ENCODE data around the gene TMEM42. TPM values are rescaled to one million over a fixed set of nuclear protein-coding genes. Genes with fewer than 3 reads are reported as not detected.
"Not testable (repeated sequence)": the region's sequence is repeated elsewhere in the genome, so short reads cannot be mapped to it uniquely, and the experiment has no call there.

TMEM42 gene
- total and polyA plus RNA-seq, 4 donors, result 12.0 to 24.6 (median 13.5) TPM

DNA sequence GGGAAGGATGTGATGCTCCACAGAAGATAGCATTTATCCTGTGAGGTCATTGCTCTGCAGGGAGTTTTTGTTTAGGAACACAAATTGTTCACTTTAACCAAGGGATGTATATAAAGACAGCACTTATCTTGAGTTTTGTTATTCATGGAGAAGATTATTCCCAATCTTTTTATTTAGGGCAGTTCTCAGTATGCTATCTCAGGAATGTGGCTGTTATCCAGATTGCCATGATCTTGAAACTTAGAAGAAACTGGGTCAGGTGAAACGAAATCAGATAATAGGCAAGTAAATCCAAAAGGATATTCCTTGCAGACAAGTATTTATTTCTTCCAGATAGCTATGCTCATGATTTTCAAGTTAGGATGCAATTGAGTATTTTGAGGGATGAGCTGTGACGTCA lies 19.3 kb upstream of the TMEM42 start:
- TF ChIP-seq, protein P1, sequence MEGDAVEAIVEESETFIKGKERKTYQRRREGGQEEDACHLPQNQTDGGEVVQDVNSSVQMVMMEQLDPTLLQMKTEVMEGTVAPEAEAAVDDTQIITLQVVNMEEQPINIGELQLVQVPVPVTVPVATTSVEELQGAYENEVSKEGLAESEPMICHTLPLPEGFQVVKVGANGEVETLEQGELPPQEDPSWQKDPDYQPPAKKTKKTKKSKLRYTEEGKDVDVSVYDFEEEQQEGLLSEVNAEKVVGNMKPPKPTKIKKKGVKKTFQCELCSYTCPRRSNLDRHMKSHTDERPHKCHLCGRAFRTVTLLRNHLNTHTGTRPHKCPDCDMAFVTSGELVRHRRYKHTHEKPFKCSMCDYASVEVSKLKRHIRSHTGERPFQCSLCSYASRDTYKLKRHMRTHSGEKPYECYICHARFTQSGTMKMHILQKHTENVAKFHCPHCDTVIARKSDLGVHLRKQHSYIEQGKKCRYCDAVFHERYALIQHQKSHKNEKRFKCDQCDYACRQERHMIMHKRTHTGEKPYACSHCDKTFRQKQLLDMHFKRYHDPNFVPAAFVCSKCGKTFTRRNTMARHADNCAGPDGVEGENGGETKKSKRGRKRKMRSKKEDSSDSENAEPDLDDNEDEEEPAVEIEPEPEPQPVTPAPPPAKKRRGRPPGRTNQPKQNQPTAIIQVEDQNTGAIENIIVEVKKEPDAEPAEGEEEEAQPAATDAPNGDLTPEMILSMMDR (IDR thresholded peaks at IDR 0.05; ENCODE audit: control extremely low read depth, extremely low read depth), result no peak
- no peak overlapping the region for H3K9ac ChIP-seq (ENCODE audit: insufficient read depth in 1 of 2, low read length in 2 of 2)
- H3K27ac ChIP-seq (ENCODE audit: low read depth in 1 of 2, low read length in 1 of 2), result no peak overlapping the region
- H3K27me3 ChIP-seq (ENCODE audit: control insufficient read depth in 3 of 3, insufficient read depth in 3 of 3, low read length in 2 of 3), result no peaks in the 10 kb centered on the region
- 82 to 92% methylated on average over 2 of the region's 2 CpGs for WGBS, 2 donors
- no peak overlapping the region for H3K4me3 ChIP-seq
- H3K9me3 ChIP-seq (ENCODE audit: control insufficient read depth in 4 of 4, insufficient read depth in 3 of 4, low read length in 3 of 4), result peaks cover 0 to 2% (median 0%) of the 10 kb centered on the region in 4 donors
- peaks cover 0 to 10% (median 0%) of the 10 kb centered on the region in 5 donors for H3K4me1 ChIP-seq (ENCODE audit: control insufficient read depth in 5 of 5, insufficient read depth in 5 of 5, low read length in 5 of 5)
- no peak for ATAC-seq (ENCODE audit: insufficient read depth, low FRiP score)
- no peak for DNase-seq
- H3K36me3 ChIP-seq (ENCODE audit: control insufficient read depth in 4 of 4, insufficient read depth in 4 of 4, low read length in 4 of 4), result peaks cover 0 to 10% (median 3%) of the 10 kb centered on the region in 4 donors

GRCh38 chr3:44845528-44846520 lies 15.9 kb upstream of the TMEM42 start:
- H3K27ac ChIP-seq (ENCODE audit: low read depth in 1 of 2, low read length in 1 of 2), result peak overlapping the region in 1 of 2 donors; percentile 93
- no peak overlapping the region for H3K4me3 ChIP-seq
- H3K4me1 ChIP-seq (ENCODE audit: control insufficient read depth in 5 of 5, insufficient read depth in 5 of 5, low read length in 5 of 5), result peaks cover 0 to 12% (median 0%) of the 10 kb centered on the region in 5 donors
- H3K36me3 ChIP-seq (ENCODE audit: control insufficient read depth in 4 of 4, insufficient read depth in 4 of 4, low read length in 4 of 4), result peaks cover 0 to 13% (median 2%) of the 10 kb centered on the region in 4 donors
- TF ChIP-seq, protein P1 (IDR thresholded peaks at IDR 0.05; ENCODE audit: control extremely low read depth, extremely low read depth), result no peak
- peak overlapping the region in 1 of 2 donors; percentile 16 for H3K9ac ChIP-seq (ENCODE audit: insufficient read depth in 1 of 2, low read length in 2 of 2)
- H3K9me3 ChIP-seq (ENCODE audit: control insufficient read depth in 4 of 4, insufficient read depth in 3 of 4, low read length in 3 of 4), result no peaks in the 10 kb centered on the region
- DNase-seq (peak; percentile 3 to 55 (median 37)), ATAC-seq (ENCODE audit: insufficient read depth, low FRiP score) (no peak)
- WGBS, 2 donors, result 74 to 86% methylated on average over 7 of the region's 7 CpGs
- no peaks in the 10 kb centered on the region for H3K27me3 ChIP-seq (ENCODE audit: control insufficient read depth in 3 of 3, insufficient read depth in 3 of 3, low read length in 2 of 3)

GRCh38 chr3:44848634-44849033 lies 13.1 kb upstream of the TMEM42 start:
- WGBS, 2 donors, result 47 to 74% methylated on average over 1 of the region's 1 CpG
- Histone ChIP-seq H3K36me3 (ENCODE audit: control insufficient read depth in 4 of 4, insufficient read depth in 4 of 4, low read length in 4 of 4) (peaks cover 0 to 12% (median 2%) of the 10 kb centered on the region in 4 donors), H3K4me3 (no peak overlapping the region), H3K9me3 (ENCODE audit: control insufficient read depth in 4 of 4, insufficient read depth in 3 of 4, low read length in 3 of 4) (no peaks in the 10 kb centered on the region), H3K27me3 (ENCODE audit: control insufficient read depth in 3 of 3, insufficient read depth in 3 of 3, low read length in 2 of 3) (no peaks in the 10 kb centered on the region), H3K27ac (ENCODE audit: low read depth in 1 of 2, low read length in 1 of 2) (no peak overlapping the region), H3K4me1 (ENCODE audit: control insufficient read depth in 5 of 5, insufficient read depth in 5 of 5, low read length in 5 of 5) (peaks cover 0 to 12% (median 0%) of the 10 kb centered on the region in 5 donors), H3K9ac (ENCODE audit: insufficient read depth in 1 of 2, low read length in 2 of 2) (no peak overlapping the region)
- no peak for DNase-seq
- TF ChIP-seq, protein P1 (IDR thresholded peaks at IDR 0.05; ENCODE audit: control extremely low read depth, extremely low read depth), result no peak
- ATAC-seq (ENCODE audit: insufficient read depth, low FRiP score), result no peak

GRCh38 chr3:44856663-44857062 lies 5.0 kb upstream of the TMEM42 start:
- not testable (repeated sequence) for DNase-seq; H3K4me1 ChIP-seq (ENCODE audit: control insufficient read depth in 5 of 5, insufficient read depth in 5 of 5, low read length in 5 of 5); H3K27me3 ChIP-seq (ENCODE audit: control insufficient read depth in 3 of 3, insufficient read depth in 3 of 3, low read length in 2 of 3); H3K36me3 ChIP-seq (ENCODE audit: control insufficient read depth in 4 of 4, insufficient read depth in 4 of 4, low read length in 4 of 4); H3K27ac ChIP-seq (ENCODE audit: low read depth in 1 of 2, low read length in 1 of 2); H3K4me3 ChIP-seq; H3K9ac ChIP-seq (ENCODE audit: insufficient read depth in 1 of 2, low read length in 2 of 2); H3K9me3 ChIP-seq (ENCODE audit: control insufficient read depth in 4 of 4, insufficient read depth in 3 of 4, low read length in 3 of 4); ATAC-seq (ENCODE audit: insufficient read depth, low FRiP score)
- WGBS, 2 donors, result 97 to 99% methylated on average over 6 of the region's 6 CpGs
